Vagina (tissue), 2 donors: ENCODE data around the gene IREB2. TPM values are rescaled to one million over a fixed set of nuclear protein-coding genes. Genes with fewer than 3 reads are reported as not detected.
A peak's percentile ranks its signal among the peaks of the same experiment; 100 is the strongest.

Experiments used
- DNase-seq, 2 donors: peaks; one replicate each; pipeline ENCODE4 v3.0.0-alpha.2; 2017; ENCODE audit errors: extremely low spot score in 2 of 2
- H3K27ac ChIP-seq: fragments of 200-600 bp; sonication (generic); one replicate; pipeline ENCODE4 v1.5.1; 2019
- H3K27me3 ChIP-seq: fragments of 200-600 bp; sonication (generic); one replicate; pipeline ENCODE4 v1.5.1; 2019
- H3K36me3 ChIP-seq, 2 donors: fragments of 200-600 bp; sonication (generic); one replicate each; pipeline ENCODE4 v1.5.1; 2017 to 2019
- H3K4me1 ChIP-seq: fragments of 200-600 bp; sonication (generic); one replicate; pipeline ENCODE4 v1.5.1; 2019
- H3K4me3 ChIP-seq, 2 donors: fragments of 200-600 bp; sonication (generic); 1 replicate in 1 of 2; 2 replicates in 1 of 2; pipeline ENCODE4 v1.5.1; 2016 to 2019
- H3K9me3 ChIP-seq: fragments of 200-600 bp; sonication (generic); one replicate; pipeline ENCODE4 v1.5.1; 2019
- POLR2A ChIP-seq, 2 donors: fragments of 450-650 bp; IDR thresholded peaks; one replicate each; pipeline ENCODE4 v1.6.1; 2017; ENCODE audit warnings: antibody characterized with exemption in 2 of 2, mild to moderate bottlenecking in 2 of 2, moderate library complexity in 2 of 2
- POLR2AphosphoS5 ChIP-seq, 2 donors: sonication (generic); formaldehyde crosslinking; IDR thresholded peaks; one replicate each; pipeline ENCODE4 v1.9.0; 2017; ENCODE audit warnings: antibody characterized with exemption in 2 of 2, mild to moderate bottlenecking in 2 of 2, low read depth in 1 of 2; ENCODE audit not compliant: insufficient read depth in 1 of 2
- intact Hi-C: fragments of 100-400 bp; cut with DNase I; formaldehyde crosslinking; loops from one replicate; pipeline ENCODE4 v1.15.1; 2023
- total RNA-seq: library from RNA; depleted of rRNA; stranded (reverse); fragments of >200 nt; gene quantifications from one replicate; pipeline ENCODE4 v1.2.3, GENCODE V29; 2016
- TF ChIP-seq, protein P1 (sequence below), 3 experiments: fragments of 450-650 bp in 2 of 3; fragments of 200-600 bp in 1 of 3; sonication (generic) in 1 of 3; IDR thresholded peaks; one replicate each; pipeline ENCODE4 v1.5.1; 2017 to 2019; ENCODE audit warnings: antibody characterized with exemption in 3 of 3, mild to moderate bottlenecking in 2 of 3, moderate library complexity in 2 of 3

Gene IREB2
- total RNA-seq, 1 donor from 2014 or later, result 40.8 TPM

GRCh38 chr15:78422571-78423340 is 15.3 kb upstream of the IREB2 start:
- no peaks in the 10 kb centered on the region for H3K36me3 ChIP-seq
- no peaks in the 10 kb centered on the region for H3K27me3 ChIP-seq
- no peaks in the 10 kb centered on the region for H3K9me3 ChIP-seq
- no peak for TF ChIP-seq POLR2AphosphoS5 (IDR thresholded peaks at IDR 0.05; ENCODE audit: insufficient read depth in 1 of 2, low read depth in 1 of 2)
- TF ChIP-seq POLR2A (IDR thresholded peaks at IDR 0.05), result no peak
- TF ChIP-seq, protein P1, sequence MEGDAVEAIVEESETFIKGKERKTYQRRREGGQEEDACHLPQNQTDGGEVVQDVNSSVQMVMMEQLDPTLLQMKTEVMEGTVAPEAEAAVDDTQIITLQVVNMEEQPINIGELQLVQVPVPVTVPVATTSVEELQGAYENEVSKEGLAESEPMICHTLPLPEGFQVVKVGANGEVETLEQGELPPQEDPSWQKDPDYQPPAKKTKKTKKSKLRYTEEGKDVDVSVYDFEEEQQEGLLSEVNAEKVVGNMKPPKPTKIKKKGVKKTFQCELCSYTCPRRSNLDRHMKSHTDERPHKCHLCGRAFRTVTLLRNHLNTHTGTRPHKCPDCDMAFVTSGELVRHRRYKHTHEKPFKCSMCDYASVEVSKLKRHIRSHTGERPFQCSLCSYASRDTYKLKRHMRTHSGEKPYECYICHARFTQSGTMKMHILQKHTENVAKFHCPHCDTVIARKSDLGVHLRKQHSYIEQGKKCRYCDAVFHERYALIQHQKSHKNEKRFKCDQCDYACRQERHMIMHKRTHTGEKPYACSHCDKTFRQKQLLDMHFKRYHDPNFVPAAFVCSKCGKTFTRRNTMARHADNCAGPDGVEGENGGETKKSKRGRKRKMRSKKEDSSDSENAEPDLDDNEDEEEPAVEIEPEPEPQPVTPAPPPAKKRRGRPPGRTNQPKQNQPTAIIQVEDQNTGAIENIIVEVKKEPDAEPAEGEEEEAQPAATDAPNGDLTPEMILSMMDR (IDR thresholded peaks at IDR 0.05), result peak; percentile 47 to 77 (median 69)
- peaks cover 8% of the 10 kb centered on the region for H3K4me1 ChIP-seq
- peak overlapping the region; percentile 40 for H3K27ac ChIP-seq
- intact Hi-C loops, result loop anchor here (10.0 kb wide), 2 partner anchors 108 to 288 kb away; partner anchors contain the start of gene CIB2
- no peak for DNase-seq
- no peak overlapping the region for H3K4me3 ChIP-seq

- DNase-seq, result no peak
- no peak overlapping the region for H3K27ac ChIP-seq
- no peak for TF ChIP-seq POLR2A (IDR thresholded peaks at IDR 0.05)
- TF ChIP-seq POLR2AphosphoS5 (IDR thresholded peaks at IDR 0.05; ENCODE audit: insufficient read depth in 1 of 2, low read depth in 1 of 2), result no peak
- TF ChIP-seq, protein P1 (IDR thresholded peaks at IDR 0.05), result no peak
- no peaks in the 10 kb centered on the region for H3K27me3 ChIP-seq
- intact Hi-C loops, result loop anchor here (10.0 kb wide), 2 partner anchors 110 to 290 kb away; partner anchors contain the start of gene CIB2
- H3K36me3 ChIP-seq, result no peaks in the 10 kb centered on the region
- no peaks in the 10 kb centered on the region for H3K9me3 ChIP-seq
- H3K4me1 ChIP-seq, result peaks cover 8% of the 10 kb centered on the region
- H3K4me3 ChIP-seq, result no peak overlapping the region
These were observed 13.3 kb upstream of the IREB2 start for GRCh38 chr15:78424673-78425072.

- H3K9me3 ChIP-seq, result no peaks in the 10 kb centered on the region
- no peaks in the 10 kb centered on the region for H3K36me3 ChIP-seq
- no peaks in the 10 kb centered on the region for H3K27me3 ChIP-seq
- peaks cover 4% of the 10 kb centered on the region for H3K4me1 ChIP-seq
- DNase-seq, result no peak
- intact Hi-C loops, result loop anchor here (10.0 kb wide), 2 partner anchors 111 to 291 kb away; partner anchors contain the start of gene CIB2
- TF ChIP-seq POLR2AphosphoS5 (IDR thresholded peaks at IDR 0.05; ENCODE audit: insufficient read depth in 1 of 2, low read depth in 1 of 2), result no peak
- no peak for TF ChIP-seq POLR2A (IDR thresholded peaks at IDR 0.05)
- no peak overlapping the region for H3K4me3 ChIP-seq
- H3K27ac ChIP-seq, result no peak overlapping the region
These were observed 12.4 kb upstream of the IREB2 start for GRCh38 chr15:78425643-78426042.

- TF ChIP-seq, protein P1 (IDR thresholded peaks at IDR 0.05), result no peak
- TF ChIP-seq POLR2A (IDR thresholded peaks at IDR 0.05), result no peak
- TF ChIP-seq POLR2AphosphoS5 (IDR thresholded peaks at IDR 0.05; ENCODE audit: insufficient read depth in 1 of 2, low read depth in 1 of 2), result no peak
- H3K9me3 ChIP-seq, result no peaks in the 10 kb centered on the region
- H3K27me3 ChIP-seq, result no peaks in the 10 kb centered on the region
- intact Hi-C loops, result loop anchor here (10.0 kb wide), 2 partner anchors 111 to 291 kb away; partner anchors contain the start of gene CIB2
- DNase-seq, result no peak
- H3K4me1 ChIP-seq, result no peaks in the 10 kb centered on the region
- H3K36me3 ChIP-seq, result no peaks in the 10 kb centered on the region
- no peak overlapping the region for H3K27ac ChIP-seq
- no peak overlapping the region for H3K4me3 ChIP-seq
These were observed 11.7 kb upstream of the IREB2 start for GRCh38 chr15:78426300-78426699.

DNA sequence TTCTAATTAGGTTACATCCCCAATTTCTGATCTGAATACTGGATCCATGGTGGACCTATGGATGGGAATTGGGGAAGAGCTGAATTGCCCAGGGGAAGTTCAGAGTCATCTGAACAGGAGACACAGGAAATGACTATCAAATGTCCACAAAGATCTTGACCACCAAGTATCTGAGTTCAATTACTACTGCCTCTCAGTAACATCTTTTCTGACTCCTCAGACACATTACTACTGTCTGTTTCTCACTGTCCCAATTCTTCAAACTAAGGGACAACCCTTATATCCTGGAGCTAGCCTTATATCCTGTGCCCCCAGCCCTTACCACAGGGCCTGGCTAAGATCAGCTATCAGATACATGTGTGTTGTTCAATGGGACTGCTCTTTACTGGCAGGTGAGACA is 10.1 kb upstream of the IREB2 start:
- Histone ChIP-seq H3K36me3 (no peaks in the 10 kb centered on the region), H3K4me1 (no peaks in the 10 kb centered on the region), H3K9me3 (no peaks in the 10 kb centered on the region), H3K4me3 (no peak overlapping the region), H3K27ac (no peak overlapping the region), H3K27me3 (no peaks in the 10 kb centered on the region)
- intact Hi-C loops, result loop anchor here (10.0 kb wide), 2 partner anchors 113 to 293 kb away; partner anchors contain the start of gene CIB2
- no peak for DNase-seq
- no peak for TF ChIP-seq POLR2A (IDR thresholded peaks at IDR 0.05)
- TF ChIP-seq, protein P1 (IDR thresholded peaks at IDR 0.05), result no peak
